OCI-LY1 (cell line): ENCODE measurements around the gene OTOF.

Experiments
- H2AFZ ChIP-seq: fragments of 200-600 bp; sonication (generic), shearing (Covaris generic); 2 replicates; pipeline ENCODE4 v1.6.0; 2014; ENCODE audit warnings: antibody characterized with exemption, mild to moderate bottlenecking, low read length
- H3F3A ChIP-seq: fragments of 200-600 bp; sonication (generic), shearing (Covaris generic); 2 replicates; pipeline ENCODE4 v1.6.0; 2014; ENCODE audit warnings: mild to moderate bottlenecking, antibody characterized with exemption, low read length, moderate library complexity; ENCODE audit not compliant: insufficient read depth
- H3K27ac ChIP-seq: fragments of 200-600 bp; sonication (generic); 2 replicates; pipeline ENCODE4 v1.5.1; 2014; ENCODE audit warnings: low read length, mixed run types, mild to moderate bottlenecking, low read depth; ENCODE audit not compliant: poor library complexity, severe bottlenecking
- H3K27me3 ChIP-seq: fragments of 200-600 bp; sonication (generic); 2 replicates; pipeline ENCODE4 v1.6.0; 2014; ENCODE audit warnings: antibody characterized with exemption, mild to moderate bottlenecking, low read length, moderate library complexity; ENCODE audit not compliant: insufficient read depth
- H3K36me3 ChIP-seq: fragments of 200-600 bp; sonication (generic); 2 replicates; pipeline ENCODE4 v1.6.1; 2014; ENCODE audit warnings: mild to moderate bottlenecking, antibody characterized with exemption, low read length, moderate library complexity, mixed read lengths; ENCODE audit not compliant: insufficient read depth
- H3K4me1 ChIP-seq: fragments of 200-600 bp; sonication (generic); 2 replicates; pipeline ENCODE4 v1.5.1; 2014; ENCODE audit warnings: mild to moderate bottlenecking, low read length, moderate library complexity; ENCODE audit not compliant: insufficient read depth, severe bottlenecking
- H3K4me2 ChIP-seq: fragments of 200-600 bp; sonication (generic), shearing (Covaris generic); 2 replicates; pipeline ENCODE4 v1.6.1; 2014; ENCODE audit warnings: low read length
- H3K4me3 ChIP-seq: fragments of 200-600 bp; sonication (generic); 2 replicates; pipeline ENCODE4 v1.5.1; 2014; ENCODE audit warnings: low read length, low read depth, mild to moderate bottlenecking, mixed read lengths; ENCODE audit not compliant: poor library complexity, severe bottlenecking
- H3K79me2 ChIP-seq: fragments of 200-600 bp; shearing (Covaris generic); 2 replicates; pipeline ENCODE4 v1.6.1; 2016; ENCODE audit warnings: mixed run types, low read length, mixed read lengths; ENCODE audit not compliant: insufficient read depth
- H3K9ac ChIP-seq: fragments of 200-600 bp; sonication (generic), shearing (Covaris generic); 2 replicates; pipeline ENCODE4 v1.6.1; 2014; ENCODE audit warnings: mild to moderate bottlenecking, low read length, mixed read lengths
- H3K9me2 ChIP-seq: fragments of 200-600 bp; sonication (generic), shearing (Covaris generic); 2 replicates; pipeline ENCODE4 v1.6.1; 2014; ENCODE audit warnings: low read depth, mild to moderate bottlenecking, low read length, mixed read lengths
- H3K9me3 ChIP-seq: fragments of 200-600 bp; shearing (Covaris generic); 2 replicates; pipeline ENCODE4 v1.6.1; 2014; ENCODE audit warnings: low read length, mixed read lengths
- H4K20me1 ChIP-seq: fragments of 200-600 bp; sonication (generic), shearing (Covaris generic); 2 replicates; pipeline ENCODE4 v1.6.0; 2016; ENCODE audit warnings: mild to moderate bottlenecking, low read length; ENCODE audit not compliant: insufficient read depth
- CTCF ChIP-seq: fragments of 200-600 bp; sonication (generic), shearing (Covaris generic); IDR thresholded peaks from 2 replicates; pipeline ENCODE4 v1.5.1; 2017; ENCODE audit warnings: mild to moderate bottlenecking, antibody characterized with exemption, low read length, moderate library complexity, mixed read lengths
- EZH2 ChIP-seq: fragments of 200-600 bp; sonication (generic), shearing (Covaris generic); IDR thresholded peaks from 2 replicates; pipeline ENCODE4 v1.8.0; 2017; ENCODE audit warnings: borderline replicate concordance, mixed run types, mild to moderate bottlenecking, antibody characterized with exemption, low read length, moderate library complexity, mixed read lengths

OTOF gene

GRCh38 chr2:26494891-26495290, 17.0 kb upstream of the OTOF start:
- no peaks in the 10 kb centered on the region for H3K79me2 ChIP-seq
- H3K27ac ChIP-seq: no peak overlapping the region
- H3K9ac ChIP-seq: no peak overlapping the region
- H3F3A ChIP-seq: no peaks in the 10 kb centered on the region
- no peak overlapping the region for H3K4me2 ChIP-seq
- no peaks in the 10 kb centered on the region for H3K9me3 ChIP-seq
- H3K36me3 ChIP-seq: no peaks in the 10 kb centered on the region
- no peak for TF ChIP-seq EZH2
- TF ChIP-seq CTCF: no peak
- H3K4me3 ChIP-seq: no peak overlapping the region
- H4K20me1 ChIP-seq: no peaks in the 10 kb centered on the region
- H3K9me2 ChIP-seq: no peaks in the 10 kb centered on the region
- H3K27me3 ChIP-seq: no peaks in the 10 kb centered on the region
- H2AFZ ChIP-seq: no peak overlapping the region
- H3K4me1 ChIP-seq: no peaks in the 10 kb centered on the region

GRCh38 chr2:26494199-26494598, 16.3 kb upstream of the OTOF start:
- no peaks in the 10 kb centered on the region for H3K9me2 ChIP-seq
- no peak overlapping the region for H3K4me3 ChIP-seq
- no peaks in the 10 kb centered on the region for H3K4me1 ChIP-seq
- H3K27ac ChIP-seq: no peak overlapping the region
- H3K79me2 ChIP-seq: no peaks in the 10 kb centered on the region
- no peaks in the 10 kb centered on the region for H3K27me3 ChIP-seq
- H3K36me3 ChIP-seq: no peaks in the 10 kb centered on the region
- H3F3A ChIP-seq: no peaks in the 10 kb centered on the region
- no peak for TF ChIP-seq EZH2
- TF ChIP-seq CTCF: no peak
- H3K4me2 ChIP-seq: no peak overlapping the region
- H4K20me1 ChIP-seq: no peaks in the 10 kb centered on the region
- H2AFZ ChIP-seq: no peak overlapping the region
- no peak overlapping the region for H3K9ac ChIP-seq
- no peaks in the 10 kb centered on the region for H3K9me3 ChIP-seq

- Histone ChIP-seq H3K9ac (no peak overlapping the region), H4K20me1 (no peaks in the 10 kb centered on the region), H3K36me3 (no peaks in the 10 kb centered on the region), H3K79me2 (no peaks in the 10 kb centered on the region), H3K4me2 (no peak overlapping the region), H3K4me3 (no peak overlapping the region), H3K4me1 (no peaks in the 10 kb centered on the region), H3K27ac (no peak overlapping the region), H3K9me3 (no peaks in the 10 kb centered on the region), H3F3A (no peaks in the 10 kb centered on the region), H3K27me3 (no peaks in the 10 kb centered on the region), H3K9me2 (no peaks in the 10 kb centered on the region), H2AFZ (no peak overlapping the region)
- TF ChIP-seq CTCF (no peak), EZH2 (no peak)
Measured at GRCh38 chr2:26493566-26493965, 15.6 kb upstream of the OTOF start.
